22Rv1 (cell line): ENCODE measurements around the gene MACROH2A2.

Source experiments
- ZFX ChIP-seq: fragments of 450-650 bp; IDR thresholded peaks from 2 replicates; pipeline ENCODE4 v1.6.1; 2017; ENCODE audit warnings: antibody characterized with exemption, borderline replicate concordance
- TF ChIP-seq, protein P1 (sequence below): fragments of 450-650 bp; IDR thresholded peaks from 2 replicates; pipeline ENCODE4 v1.5.1; 2017; ENCODE audit warnings: mild to moderate bottlenecking

DNA sequence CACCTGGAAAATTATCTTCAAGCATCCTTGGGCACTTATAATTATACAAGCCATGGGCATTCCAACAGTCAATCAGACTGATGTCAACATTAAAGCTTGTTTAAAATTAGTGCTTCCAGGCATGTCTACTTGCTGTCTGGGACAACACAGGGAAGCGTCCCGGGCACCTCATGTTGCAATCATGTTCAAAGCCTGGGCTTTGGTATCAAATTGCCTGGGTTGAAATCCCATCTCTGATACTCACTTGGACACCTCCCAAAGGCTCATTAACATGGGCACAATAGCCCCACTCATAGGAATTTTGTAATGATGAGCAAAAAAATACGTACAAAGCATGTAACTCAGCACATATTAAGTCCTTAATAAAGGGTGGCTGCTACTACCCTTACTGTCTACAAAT lies 65.5 kb downstream of the MACROH2A2 start:
- TF ChIP-seq, protein P1, sequence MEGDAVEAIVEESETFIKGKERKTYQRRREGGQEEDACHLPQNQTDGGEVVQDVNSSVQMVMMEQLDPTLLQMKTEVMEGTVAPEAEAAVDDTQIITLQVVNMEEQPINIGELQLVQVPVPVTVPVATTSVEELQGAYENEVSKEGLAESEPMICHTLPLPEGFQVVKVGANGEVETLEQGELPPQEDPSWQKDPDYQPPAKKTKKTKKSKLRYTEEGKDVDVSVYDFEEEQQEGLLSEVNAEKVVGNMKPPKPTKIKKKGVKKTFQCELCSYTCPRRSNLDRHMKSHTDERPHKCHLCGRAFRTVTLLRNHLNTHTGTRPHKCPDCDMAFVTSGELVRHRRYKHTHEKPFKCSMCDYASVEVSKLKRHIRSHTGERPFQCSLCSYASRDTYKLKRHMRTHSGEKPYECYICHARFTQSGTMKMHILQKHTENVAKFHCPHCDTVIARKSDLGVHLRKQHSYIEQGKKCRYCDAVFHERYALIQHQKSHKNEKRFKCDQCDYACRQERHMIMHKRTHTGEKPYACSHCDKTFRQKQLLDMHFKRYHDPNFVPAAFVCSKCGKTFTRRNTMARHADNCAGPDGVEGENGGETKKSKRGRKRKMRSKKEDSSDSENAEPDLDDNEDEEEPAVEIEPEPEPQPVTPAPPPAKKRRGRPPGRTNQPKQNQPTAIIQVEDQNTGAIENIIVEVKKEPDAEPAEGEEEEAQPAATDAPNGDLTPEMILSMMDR: no peak
- TF ChIP-seq ZFX: no peak
